ENCODE results near the gene PTPRT. TPM values are rescaled to one million over a fixed set of nuclear protein-coding genes. Genes with fewer than 3 reads are reported as not detected.

PTPRT gene
- total RNA-seq, 1 experiment from 2014 or later, result not detected

DNA sequence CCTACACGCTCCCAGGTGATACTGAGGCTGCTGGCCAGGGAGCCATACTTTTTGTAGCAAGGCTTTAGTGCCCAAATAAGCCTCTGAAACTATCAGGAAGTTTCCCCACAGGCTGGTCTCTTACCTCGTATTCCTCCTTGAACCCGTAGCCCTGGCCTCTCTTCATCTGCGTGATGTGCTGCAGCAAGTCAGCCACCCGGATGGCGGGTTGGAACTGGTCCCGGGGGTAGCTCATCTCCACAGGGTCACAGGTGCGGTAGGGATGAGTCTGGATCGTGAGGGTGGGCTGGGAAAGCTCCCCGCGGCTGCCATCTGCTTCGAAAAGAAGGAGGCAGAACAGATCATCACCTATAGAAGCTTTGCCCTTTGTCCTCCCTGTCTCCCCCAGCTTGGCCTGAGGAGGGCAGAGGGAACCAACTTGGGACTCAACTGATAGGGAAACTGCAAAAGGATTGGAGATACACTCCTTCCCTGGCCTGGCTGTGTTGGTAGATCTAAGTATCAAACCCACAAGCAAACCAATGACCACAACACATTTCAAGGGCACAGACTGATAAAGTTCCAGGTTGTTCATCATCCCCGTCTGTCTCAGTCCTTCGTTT, 1028.4 kb downstream of the PTPRT start (continued):
- no peak for TF ChIP-seq CBX3 (IDR thresholded peaks at IDR 0.05; ENCODE audit: low read depth)
- TF ChIP-seq YY1 (IDR thresholded peaks at IDR 0.05; ENCODE audit: extremely low read depth, insufficient replicate concordance, low read depth, low read length), result no peak
- TF ChIP-seq SP1 (IDR thresholded peaks at IDR 0.05; ENCODE audit: low read depth), result no peak
- no peak for TF ChIP-seq EZH2phosphoT487 (IDR thresholded peaks at IDR 0.05; ENCODE audit: borderline replicate concordance)
- TF ChIP-seq, protein P1, sequence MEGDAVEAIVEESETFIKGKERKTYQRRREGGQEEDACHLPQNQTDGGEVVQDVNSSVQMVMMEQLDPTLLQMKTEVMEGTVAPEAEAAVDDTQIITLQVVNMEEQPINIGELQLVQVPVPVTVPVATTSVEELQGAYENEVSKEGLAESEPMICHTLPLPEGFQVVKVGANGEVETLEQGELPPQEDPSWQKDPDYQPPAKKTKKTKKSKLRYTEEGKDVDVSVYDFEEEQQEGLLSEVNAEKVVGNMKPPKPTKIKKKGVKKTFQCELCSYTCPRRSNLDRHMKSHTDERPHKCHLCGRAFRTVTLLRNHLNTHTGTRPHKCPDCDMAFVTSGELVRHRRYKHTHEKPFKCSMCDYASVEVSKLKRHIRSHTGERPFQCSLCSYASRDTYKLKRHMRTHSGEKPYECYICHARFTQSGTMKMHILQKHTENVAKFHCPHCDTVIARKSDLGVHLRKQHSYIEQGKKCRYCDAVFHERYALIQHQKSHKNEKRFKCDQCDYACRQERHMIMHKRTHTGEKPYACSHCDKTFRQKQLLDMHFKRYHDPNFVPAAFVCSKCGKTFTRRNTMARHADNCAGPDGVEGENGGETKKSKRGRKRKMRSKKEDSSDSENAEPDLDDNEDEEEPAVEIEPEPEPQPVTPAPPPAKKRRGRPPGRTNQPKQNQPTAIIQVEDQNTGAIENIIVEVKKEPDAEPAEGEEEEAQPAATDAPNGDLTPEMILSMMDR (IDR thresholded peaks at IDR 0.05 in 2 of 3, conservative IDR thresholded peaks at IDR 0.05 in 1 of 3; ENCODE audit: borderline replicate concordance in 1 of 3, insufficient read depth in 1 of 3, low read depth in 2 of 3, low read length in 2 of 3), result no peak
- TF ChIP-seq, protein P2, sequence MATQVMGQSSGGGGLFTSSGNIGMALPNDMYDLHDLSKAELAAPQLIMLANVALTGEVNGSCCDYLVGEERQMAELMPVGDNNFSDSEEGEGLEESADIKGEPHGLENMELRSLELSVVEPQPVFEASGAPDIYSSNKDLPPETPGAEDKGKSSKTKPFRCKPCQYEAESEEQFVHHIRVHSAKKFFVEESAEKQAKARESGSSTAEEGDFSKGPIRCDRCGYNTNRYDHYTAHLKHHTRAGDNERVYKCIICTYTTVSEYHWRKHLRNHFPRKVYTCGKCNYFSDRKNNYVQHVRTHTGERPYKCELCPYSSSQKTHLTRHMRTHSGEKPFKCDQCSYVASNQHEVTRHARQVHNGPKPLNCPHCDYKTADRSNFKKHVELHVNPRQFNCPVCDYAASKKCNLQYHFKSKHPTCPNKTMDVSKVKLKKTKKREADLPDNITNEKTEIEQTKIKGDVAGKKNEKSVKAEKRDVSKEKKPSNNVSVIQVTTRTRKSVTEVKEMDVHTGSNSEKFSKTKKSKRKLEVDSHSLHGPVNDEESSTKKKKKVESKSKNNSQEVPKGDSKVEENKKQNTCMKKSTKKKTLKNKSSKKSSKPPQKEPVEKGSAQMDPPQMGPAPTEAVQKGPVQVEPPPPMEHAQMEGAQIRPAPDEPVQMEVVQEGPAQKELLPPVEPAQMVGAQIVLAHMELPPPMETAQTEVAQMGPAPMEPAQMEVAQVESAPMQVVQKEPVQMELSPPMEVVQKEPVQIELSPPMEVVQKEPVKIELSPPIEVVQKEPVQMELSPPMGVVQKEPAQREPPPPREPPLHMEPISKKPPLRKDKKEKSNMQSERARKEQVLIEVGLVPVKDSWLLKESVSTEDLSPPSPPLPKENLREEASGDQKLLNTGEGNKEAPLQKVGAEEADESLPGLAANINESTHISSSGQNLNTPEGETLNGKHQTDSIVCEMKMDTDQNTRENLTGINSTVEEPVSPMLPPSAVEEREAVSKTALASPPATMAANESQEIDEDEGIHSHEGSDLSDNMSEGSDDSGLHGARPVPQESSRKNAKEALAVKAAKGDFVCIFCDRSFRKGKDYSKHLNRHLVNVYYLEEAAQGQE (IDR thresholded peaks at IDR 0.05; ENCODE audit: low read depth), result no peak
- no peak for TF ChIP-seq FOSL1 (IDR thresholded peaks at IDR 0.05; ENCODE audit: low read depth)

DNA sequence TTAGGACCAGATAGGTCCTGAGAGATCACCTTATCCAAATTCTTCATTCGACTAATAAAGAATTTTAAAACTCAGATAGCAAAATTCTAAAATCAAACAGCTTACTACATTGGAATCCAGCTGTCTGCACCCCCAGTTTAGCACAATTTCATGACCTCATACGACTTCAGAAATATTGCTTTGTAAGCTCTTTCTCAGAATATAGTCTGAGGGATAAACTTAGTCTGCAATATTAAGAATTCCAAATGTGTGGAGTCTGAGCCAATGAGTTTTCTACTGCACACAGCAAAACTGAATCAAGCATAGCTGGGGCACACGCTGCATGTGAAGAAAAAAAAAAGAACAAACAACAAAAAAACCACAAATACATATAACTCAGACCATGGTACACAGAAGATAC, 1029.9 kb downstream of the PTPRT start:
- H3K36me3 ChIP-seq (ENCODE audit: control insufficient read depth in 1 of 2, insufficient read depth in 2 of 2, low read length in 2 of 2), result no peaks in the 10 kb centered on the region
- no peak overlapping the region for H3K4me3 ChIP-seq (replicated peaks in 1 of 2; ENCODE audit: low read depth in 1 of 2, low read length in 2 of 2)
- no peaks in the 10 kb centered on the region for H3K4me1 ChIP-seq (ENCODE audit: control insufficient read depth in 1 of 2, insufficient read depth in 2 of 2, low read length in 2 of 2)
- no peak overlapping the region for H3K9ac ChIP-seq (ENCODE audit: low read length)
- no TSS peak for BruUV-seq (replicated peaks)
- TF ChIP-seq, protein P3, sequence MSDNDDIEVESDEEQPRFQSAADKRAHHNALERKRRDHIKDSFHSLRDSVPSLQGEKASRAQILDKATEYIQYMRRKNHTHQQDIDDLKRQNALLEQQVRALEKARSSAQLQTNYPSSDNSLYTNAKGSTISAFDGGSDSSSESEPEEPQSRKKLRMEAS (IDR thresholded peaks at IDR 0.05), result no peak
- TF ChIP-seq POLR2AphosphoS5 (IDR thresholded peaks at IDR 0.05; ENCODE audit: low read depth, low read length), result no peak
- ChIA-PET CTCF (no interaction called here), POLR2A (no interaction called here), RAD21 (ENCODE audit: low non-redundant PET in 1 of 2, low total read pairs in 2 of 2, uncharacterized antibody in 2 of 2, unreplicated experiment in 2 of 2) (no interaction called here)
- H3K9me2 ChIP-seq (ENCODE audit: insufficient read depth), result no peaks in the 10 kb centered on the region
- no peak overlapping the region for H3K27ac ChIP-seq (ENCODE audit: low read depth, low read length)
- H3K79me2 ChIP-seq (ENCODE audit: insufficient read depth, low read length), result no peaks in the 10 kb centered on the region
- H3K4me2 ChIP-seq (ENCODE audit: low read length), result no peak overlapping the region
- H3K9me3 ChIP-seq (ENCODE audit: control insufficient read depth in 1 of 2, insufficient read depth in 1 of 2, low read depth in 1 of 2, low read length in 2 of 2), result peaks cover 5 to 17% of the 10 kb centered on the region in 2 experiments; a peak in 2 of 4 replicates
- H4K20me1 ChIP-seq (ENCODE audit: insufficient read depth), result no peaks in the 10 kb centered on the region
- H2AFZ ChIP-seq (ENCODE audit: low read depth, low read length, poor library complexity, severe bottlenecking), result no peak overlapping the region
- intact Hi-C loops (cut with micrococcal nuclease), result no loop called here
- DNase-seq (ENCODE audit: low read depth, low spot score) (no peak), ATAC-seq (no peak)
- no peaks in the 10 kb centered on the region for H3K27me3 ChIP-seq (ENCODE audit: insufficient read depth, low read length)

Data from HCT116 (cell line).